BJ (cell line): Measurements from ENCODE around the gene CCNA2. TPM values are rescaled to one million over a fixed set of nuclear protein-coding genes. Genes with fewer than 3 reads are reported as not detected.

Experiments used
- CTCF ChIA-PET: fragments of 350-600 bp; formaldehyde crosslinking; extraction: SDS; loops from one replicate; lab custom pipeline; 2021; ENCODE audit warnings: antibody characterized with exemption, inconsistent platforms; lab: Yijun Ruan, JAX
- POLR2A ChIA-PET: fragments of 300-600 bp; sonication (Branson Sonifier 250); formaldehyde crosslinking; extraction: SDS; loops from one replicate; lab custom pipeline; 2021; ENCODE audit warnings: antibody characterized with exemption; lab: Charles Lee
- DNase-seq: peaks from one replicate; pipeline ENCODE4 v3.0.0-alpha.2; 2011; ENCODE audit warnings: low read depth
- H3K27me3 ChIP-seq: 2 replicates; pipeline ENCODE4 v1.6.0; 2011; ENCODE audit warnings: low read length; ENCODE audit not compliant: control insufficient read depth, insufficient read depth
- H3K36me3 ChIP-seq: 2 replicates; pipeline ENCODE4 v1.5.1; 2011; ENCODE audit warnings: low read length; ENCODE audit not compliant: control insufficient read depth, insufficient read depth
- H3K4me3 ChIP-seq: 2 replicates; pipeline ENCODE4 v1.5.1; 2011; ENCODE audit warnings: low read depth, mild to moderate bottlenecking, control low read depth, low read length
- CTCF ChIP-seq: IDR thresholded peaks from 2 replicates; pipeline ENCODE4 v1.5.1; 2011; ENCODE audit warnings: low read depth, mild to moderate bottlenecking, control low read depth, inconsistent platforms, low read length, moderate library complexity; ENCODE audit not compliant: insufficient read depth
- polyA plus RNA-seq: library from polyadenylated mRNA; depleted of rRNA; stranded (reverse); fragments of >200 nt; gene quantifications from 2 replicates; pipeline ENCODE4 v1.2.3, GENCODE V29; 2011

CCNA2 gene
- polyA plus RNA-seq, 1 experiment = 26.8 TPM

GRCh38 chr4:121800638-121800960 is 23.1 kb downstream of the CCNA2 start:
- Histone ChIP-seq H3K36me3 (no peaks in the 10 kb centered on the region; the same call in none of the 2 replicates), H3K4me3 (peak overlapping the region; percentile 72), H3K27me3 (no peaks in the 10 kb centered on the region)
- POLR2A ChIA-PET = no interaction called here
- CTCF ChIA-PET = interaction anchor here (1.1 to 1.5 kb wide), 2 partner anchors 11 to 125 kb away, joined by 3 read pairs; no protein-coding TSS in a partner anchor
- no peak for TF ChIP-seq CTCF
- no peak for DNase-seq

DNA sequence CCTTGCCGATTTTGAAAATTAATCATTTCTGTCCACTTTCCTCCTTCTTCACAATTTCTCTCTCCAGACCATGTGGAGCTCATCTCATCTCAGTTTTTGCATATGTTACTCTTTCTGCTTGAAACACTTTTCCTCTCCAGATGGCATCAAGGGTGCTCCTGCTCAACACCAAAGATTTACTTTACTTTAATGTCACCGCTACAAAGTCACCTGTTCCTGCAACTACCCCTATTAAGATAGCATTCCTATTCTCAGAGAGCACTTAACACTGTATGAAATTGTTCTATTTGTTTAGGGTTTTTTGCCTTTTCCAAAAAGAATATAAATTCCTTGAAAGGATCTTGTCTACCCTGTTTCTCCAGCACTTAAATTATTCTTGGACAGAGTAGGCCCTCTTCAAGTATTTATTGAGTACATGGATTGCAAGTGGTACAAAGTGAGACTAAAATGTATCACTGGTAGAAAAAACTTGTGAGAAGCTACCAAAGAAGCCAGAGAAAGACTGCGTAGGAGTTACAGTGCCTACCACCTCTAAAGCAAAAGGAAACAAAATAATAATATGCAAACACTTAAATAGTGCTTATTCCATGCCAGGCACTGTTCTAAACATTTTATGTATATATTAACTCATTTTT is 23.7 kb downstream of the CCNA2 start:
- no peak for DNase-seq

DNA sequence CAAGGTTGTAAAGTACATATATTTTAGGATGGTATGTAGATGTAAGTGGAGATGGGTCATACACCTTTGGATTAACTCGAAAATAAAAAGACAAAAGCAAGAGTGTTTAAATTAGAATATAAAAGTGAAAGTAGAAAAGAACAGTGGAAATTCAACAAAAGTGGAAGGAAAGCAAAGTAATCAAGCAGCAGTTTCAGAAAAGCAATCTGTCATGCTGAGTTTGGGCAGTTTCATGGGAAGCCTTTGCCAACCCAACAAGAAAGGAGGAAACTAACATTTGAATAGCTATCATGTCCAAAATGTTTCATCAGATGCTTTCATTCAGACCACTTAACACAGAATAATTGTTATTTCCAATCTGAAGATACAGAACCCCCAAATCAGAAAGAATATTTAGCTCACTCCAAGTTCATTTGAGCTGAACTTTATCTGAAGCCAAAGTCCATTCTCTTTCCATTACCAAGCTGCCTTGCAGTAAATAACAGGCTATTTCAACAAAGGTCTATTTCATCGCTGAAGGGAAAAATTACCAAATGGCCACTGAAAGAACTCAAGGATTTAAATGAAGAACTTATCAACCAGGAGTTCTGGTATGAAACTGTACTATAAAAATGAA is 24.4 kb downstream of the CCNA2 start:
- H3K36me3 ChIP-seq = no peaks in the 10 kb centered on the region; the same call in none of the 2 replicates
- ChIA-PET CTCF (no interaction called here), POLR2A (no interaction called here)
- H3K27me3 ChIP-seq = no peaks in the 10 kb centered on the region
- no peak overlapping the region for H3K4me3 ChIP-seq
- DNase-seq = no peak
- TF ChIP-seq CTCF = no peak

More for the DNA sequence above, 23.7 kb downstream of the CCNA2 start:
- no peaks in the 10 kb centered on the region; the same call in none of the 2 replicates for H3K36me3 ChIP-seq
- POLR2A ChIA-PET = no interaction called here
- TF ChIP-seq CTCF = no peak
- no peak overlapping the region for H3K4me3 ChIP-seq
- CTCF ChIA-PET = interaction anchor here (1.1 to 1.5 kb wide), 2 partner anchors 10 to 125 kb away, joined by 3 read pairs; no protein-coding TSS in a partner anchor
- no peaks in the 10 kb centered on the region for H3K27me3 ChIP-seq

DNA sequence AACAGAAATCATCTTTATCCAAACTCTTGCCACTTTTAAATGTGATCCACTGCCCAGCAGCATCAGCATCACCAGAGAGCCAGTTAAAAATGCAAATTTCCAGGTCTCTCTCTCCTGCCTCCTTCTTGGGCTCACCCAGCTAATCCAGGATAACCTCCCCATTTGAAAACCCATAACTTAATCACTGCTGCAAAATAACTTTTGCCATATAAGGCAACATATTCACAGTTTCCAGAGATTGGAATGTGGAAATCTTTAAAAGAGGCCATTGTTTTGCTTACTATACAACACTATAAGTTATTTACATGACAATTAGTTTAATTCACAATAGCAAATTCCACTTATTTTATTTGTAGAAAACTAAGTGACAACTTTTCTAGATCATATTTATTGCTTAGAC is 27.4 kb downstream of the CCNA2 start:
- TF ChIP-seq CTCF = no peak
- no peak for DNase-seq
- no peak overlapping the region for H3K4me3 ChIP-seq
- ChIA-PET POLR2A (no interaction called here), CTCF (interaction anchor here (0.6 kb wide), 1 partner anchor 99 kb away, joined by 4 read pairs; the partner anchor contains the start of gene ANXA5)
- no peaks in the 10 kb centered on the region for H3K27me3 ChIP-seq
- no peaks in the 10 kb centered on the region for H3K36me3 ChIP-seq

- H3K36me3 ChIP-seq = no peaks in the 10 kb centered on the region
- POLR2A ChIA-PET = no interaction called here
- DNase-seq = no peak
- CTCF ChIA-PET = no interaction called here
- H3K4me3 ChIP-seq = no peak overlapping the region
- H3K27me3 ChIP-seq = no peaks in the 10 kb centered on the region
- TF ChIP-seq CTCF = no peak
Measured at GRCh38 chr4:121794505-121795188, 29.0 kb downstream of the CCNA2 start.
